Measurements from ENCODE around the gene AFF3. TPM values are rescaled to one million over a fixed set of nuclear protein-coding genes. Genes with fewer than 3 reads are reported as not detected.

The AFF3 gene
- total and polyA plus RNA-seq, 8 donors = 1.4 to 78.8 (median 14.7) TPM

- TF ChIP-seq, protein P1, sequence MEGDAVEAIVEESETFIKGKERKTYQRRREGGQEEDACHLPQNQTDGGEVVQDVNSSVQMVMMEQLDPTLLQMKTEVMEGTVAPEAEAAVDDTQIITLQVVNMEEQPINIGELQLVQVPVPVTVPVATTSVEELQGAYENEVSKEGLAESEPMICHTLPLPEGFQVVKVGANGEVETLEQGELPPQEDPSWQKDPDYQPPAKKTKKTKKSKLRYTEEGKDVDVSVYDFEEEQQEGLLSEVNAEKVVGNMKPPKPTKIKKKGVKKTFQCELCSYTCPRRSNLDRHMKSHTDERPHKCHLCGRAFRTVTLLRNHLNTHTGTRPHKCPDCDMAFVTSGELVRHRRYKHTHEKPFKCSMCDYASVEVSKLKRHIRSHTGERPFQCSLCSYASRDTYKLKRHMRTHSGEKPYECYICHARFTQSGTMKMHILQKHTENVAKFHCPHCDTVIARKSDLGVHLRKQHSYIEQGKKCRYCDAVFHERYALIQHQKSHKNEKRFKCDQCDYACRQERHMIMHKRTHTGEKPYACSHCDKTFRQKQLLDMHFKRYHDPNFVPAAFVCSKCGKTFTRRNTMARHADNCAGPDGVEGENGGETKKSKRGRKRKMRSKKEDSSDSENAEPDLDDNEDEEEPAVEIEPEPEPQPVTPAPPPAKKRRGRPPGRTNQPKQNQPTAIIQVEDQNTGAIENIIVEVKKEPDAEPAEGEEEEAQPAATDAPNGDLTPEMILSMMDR (IDR thresholded peaks at IDR 0.05) = no peak
- TF ChIP-seq POLR2A (IDR thresholded peaks at IDR 0.05) (no peak), EP300 (IDR thresholded peaks at IDR 0.05) (no peak), POLR2AphosphoS5 (IDR thresholded peaks at IDR 0.05) (no peak)
- H3K4me3 ChIP-seq = no peak overlapping the region
- H3K27me3 ChIP-seq = peaks cover 0 to 1% (median 0%) of the 10 kb centered on the region in 3 donors
- intact Hi-C loops (cut with DNase I; ENCODE audit: low total_unique reads) = no loop called here
- H3K27ac ChIP-seq = no peak overlapping the region
- H3K36me3 ChIP-seq = no peaks in the 10 kb centered on the region
- WGBS, 5 donors = 82 to 97% (median 89%) methylated on average over 2 of the region's 2 CpGs
- H3K4me1 ChIP-seq = no peaks in the 10 kb centered on the region
- H3K9me3 ChIP-seq = no peaks in the 10 kb centered on the region
- DNase-seq = no peak
Observed at GRCh38 chr2:99524056-99524455, 618.3 kb downstream of the AFF3 start.

- DNase-seq = no peak
- H3K27ac ChIP-seq = no peak overlapping the region
- intact Hi-C loops (cut with DNase I; ENCODE audit: low total_unique reads) = no loop called here
- H3K27me3 ChIP-seq = peaks cover 0 to 4% (median 0%) of the 10 kb centered on the region in 3 donors
- no peaks in the 10 kb centered on the region for H3K4me1 ChIP-seq
- 82 to 95% (median 91%) methylated on average over 2 of the region's 2 CpGs for WGBS, 5 donors
- no peaks in the 10 kb centered on the region for H3K9me3 ChIP-seq
- H3K36me3 ChIP-seq = no peaks in the 10 kb centered on the region
- TF ChIP-seq POLR2A (IDR thresholded peaks at IDR 0.05) (no peak), EP300 (IDR thresholded peaks at IDR 0.05) (no peak), POLR2AphosphoS5 (IDR thresholded peaks at IDR 0.05) (no peak)
- TF ChIP-seq, protein P1 (IDR thresholded peaks at IDR 0.05) = no peak
- no peak overlapping the region for H3K4me3 ChIP-seq
Observed at GRCh38 chr2:99522157-99522556, 620.2 kb downstream of the AFF3 start.

GRCh38 chr2:99520813-99521212 is 621.6 kb downstream of the AFF3 start:
- Histone ChIP-seq H3K4me1 (no peaks in the 10 kb centered on the region), H3K36me3 (no peaks in the 10 kb centered on the region), H3K27ac (no peak overlapping the region), H3K4me3 (no peak overlapping the region), H3K27me3 (peaks cover 0 to 4% (median 0%) of the 10 kb centered on the region in 3 donors), H3K9me3 (no peaks in the 10 kb centered on the region)
- DNase-seq = no peak
- TF ChIP-seq, protein P1 (IDR thresholded peaks at IDR 0.05) = no peak
- TF ChIP-seq POLR2AphosphoS5 (IDR thresholded peaks at IDR 0.05) (no peak), POLR2A (IDR thresholded peaks at IDR 0.05) (no peak), EP300 (IDR thresholded peaks at IDR 0.05) (no peak)
- 57 to 83% (median 65%) methylated on average over 3 of the region's 3 CpGs for WGBS, 5 donors
- intact Hi-C loops (cut with DNase I; ENCODE audit: low total_unique reads) = no loop called here

DNA sequence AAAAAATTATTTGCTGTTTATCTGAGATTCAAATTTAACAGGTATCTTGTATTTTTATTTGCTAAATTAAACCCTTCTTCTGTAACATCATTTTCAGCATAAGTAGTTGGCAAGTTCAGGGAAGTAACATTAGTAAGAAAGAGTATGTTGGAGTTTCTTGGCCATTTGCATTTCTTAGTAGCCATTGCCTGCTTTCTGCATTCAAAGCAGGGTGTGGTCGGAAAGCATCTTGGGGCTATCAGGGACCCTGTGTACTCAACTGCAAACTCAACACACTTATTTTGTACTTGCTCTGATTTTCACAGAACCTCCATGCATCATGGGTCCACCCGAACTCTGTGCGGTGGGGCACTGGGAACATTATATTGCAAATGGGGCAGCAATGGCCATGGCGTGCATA is 622.2 kb downstream of the AFF3 start:
- Histone ChIP-seq H3K4me1 (no peaks in the 10 kb centered on the region), H3K27ac (no peak overlapping the region), H3K4me3 (no peak overlapping the region), H3K27me3 (peaks cover 0 to 4% (median 0%) of the 10 kb centered on the region in 3 donors), H3K36me3 (no peaks in the 10 kb centered on the region), H3K9me3 (no peaks in the 10 kb centered on the region)
- WGBS, 5 donors = 85 to 95% (median 91%) methylated on average over 4 of the region's 4 CpGs
- intact Hi-C loops (cut with DNase I; ENCODE audit: low total_unique reads) = no loop called here
- TF ChIP-seq EP300 (IDR thresholded peaks at IDR 0.05) (no peak), POLR2A (IDR thresholded peaks at IDR 0.05) (no peak), POLR2AphosphoS5 (IDR thresholded peaks at IDR 0.05) (no peak)
- TF ChIP-seq, protein P1 (IDR thresholded peaks at IDR 0.05) = no peak
- no peak for DNase-seq

Data from stomach (tissue), 9 donors.